Smooth muscle cell (in vitro differentiated cells): ENCODE data around the gene MYOD1. TPM values are rescaled to one million over a fixed set of nuclear protein-coding genes. Genes with fewer than 3 reads are reported as not detected.

Experiments used
- DNase-seq: peaks from one replicate; lab custom pipeline; 2025; ENCODE audit not compliant: unreplicated experiment; lab: John Stamatoyannopoulos, UW
- H2AFZ ChIP-seq: fragments of 200-600 bp; sonication (generic); 2 replicates; pipeline ENCODE4 v1.6.0; 2016; ENCODE audit warnings: antibody characterized with exemption, low read depth, mild to moderate bottlenecking
- H3F3A ChIP-seq: fragments of 200-600 bp; sonication (generic); 2 replicates; pipeline ENCODE4 v1.6.0; 2017; ENCODE audit warnings: antibody characterized with exemption, low read depth
- H3K27ac ChIP-seq: fragments of 200-600 bp; sonication (generic); 2 replicates; pipeline ENCODE4 v1.5.1; 2016; ENCODE audit warnings: low read depth, mild to moderate bottlenecking
- H3K27me3 ChIP-seq: fragments of 200-600 bp; sonication (generic); 2 replicates; pipeline ENCODE4 v1.6.1; 2016; ENCODE audit warnings: low read depth, mild to moderate bottlenecking
- H3K36me3 ChIP-seq: fragments of 200-600 bp; sonication (generic); 2 replicates; pipeline ENCODE4 v1.5.1; 2016; ENCODE audit warnings: low read depth
- H3K4me1 ChIP-seq: fragments of 200-600 bp; sonication (generic); 2 replicates; pipeline ENCODE4 v1.5.1; 2016; ENCODE audit warnings: low read depth
- H3K4me2 ChIP-seq: fragments of 200-600 bp; sonication (generic); 2 replicates; pipeline ENCODE4 v1.6.0; 2016; ENCODE audit warnings: mild to moderate bottlenecking
- H3K4me3 ChIP-seq: fragments of 200-600 bp; sonication (generic); 2 replicates; pipeline ENCODE4 v1.5.1; 2016; ENCODE audit warnings: mild to moderate bottlenecking
- H3K79me2 ChIP-seq: fragments of 200-600 bp; sonication (generic); 2 replicates; pipeline ENCODE4 v1.6.0; 2016; ENCODE audit warnings: low read depth, mild to moderate bottlenecking
- H3K9ac ChIP-seq: fragments of 200-600 bp; sonication (generic); 2 replicates; pipeline ENCODE4 v1.6.0; 2016; ENCODE audit warnings: low read depth
- H3K9me3 ChIP-seq: fragments of 200-600 bp; sonication (generic); replicated peaks from 2 replicates; pipeline ENCODE4 v1.5.1; 2016; ENCODE audit warnings: low read depth
- H4K20me1 ChIP-seq: fragments of 200-600 bp; sonication (generic); 2 replicates; pipeline ENCODE4 v1.6.0; 2016; ENCODE audit warnings: low read depth
- CTCF ChIP-seq: fragments of 200-600 bp; sonication (generic); IDR thresholded peaks from 2 replicates; pipeline ENCODE4 v1.5.1; 2017; ENCODE audit warnings: borderline replicate concordance, mild to moderate bottlenecking, antibody characterized with exemption; ENCODE audit not compliant: insufficient read depth, poor library complexity, severe bottlenecking
- WGBS: methylation state at CpG from one replicate; pipeline ENCODE4 v1.1.7; 2016; ENCODE audit warnings: low lambda C conversion rate; 5-methylcytosine and 5-hydroxymethylcytosine counted together
- polyA plus RNA-seq: library from polyadenylated mRNA; unstranded; fragments of >200 nt; fragmentation: Nextera tagmentation; extraction: Ambion mirVana; gene quantifications from 2 replicates; pipeline ENCODE4 v1.2.1, GENCODE V29; 2016
- total RNA-seq: library from RNA; depleted of rRNA; stranded (reverse); fragments of >200 nt; gene quantifications from 2 replicates; pipeline ENCODE4 v1.2.3, GENCODE V29; 2014

MYOD1 gene
- total and polyA plus RNA-seq, 2 experiments from 2014 or later: not detected

- Histone ChIP-seq H3K4me3 (no peak overlapping the region), H3K36me3 (no peaks in the 10 kb centered on the region), H3K27me3 (peaks cover 24% of the 10 kb centered on the region), H3K27ac (no peak overlapping the region), H3K4me1 (no peaks in the 10 kb centered on the region), H3K9me3 (no peaks in the 10 kb centered on the region), H3F3A (no peaks in the 10 kb centered on the region), H3K9ac (no peak overlapping the region), H4K20me1 (no peaks in the 10 kb centered on the region), H3K79me2 (no peaks in the 10 kb centered on the region), H3K4me2 (no peak overlapping the region), H2AFZ (no peak overlapping the region)
- DNase-seq: no peak
- TF ChIP-seq CTCF: no peak
- WGBS: 65% methylated on average over 8 of the region's 8 CpGs
Measured at GRCh38 chr11:17686231-17686980, 33.0 kb upstream of the MYOD1 start.

GRCh38 chr11:17687946-17688670 lies 31.3 kb upstream of the MYOD1 start:
- WGBS: 84% methylated on average over 18 of the region's 18 CpGs

GRCh38 chr11:17691550-17691949 lies 27.8 kb upstream of the MYOD1 start:
- no peak overlapping the region for H3K4me3 ChIP-seq
- no peak overlapping the region for H3K4me2 ChIP-seq
- H3K36me3 ChIP-seq: no peaks in the 10 kb centered on the region
- H3K79me2 ChIP-seq: no peaks in the 10 kb centered on the region
- H4K20me1 ChIP-seq: no peaks in the 10 kb centered on the region
- peaks cover 74% of the 10 kb centered on the region for H3K27me3 ChIP-seq
- no peak overlapping the region for H3K9ac ChIP-seq
- no peak for TF ChIP-seq CTCF
- H3F3A ChIP-seq: no peaks in the 10 kb centered on the region
- no peak overlapping the region for H2AFZ ChIP-seq
- no peaks in the 10 kb centered on the region for H3K4me1 ChIP-seq
- no peaks in the 10 kb centered on the region for H3K9me3 ChIP-seq
- no peak for DNase-seq
- WGBS: 56% methylated on average over 2 of the region's 2 CpGs
- H3K27ac ChIP-seq: no peak overlapping the region

More at GRCh38 chr11:17687946-17688670, 31.3 kb upstream of the MYOD1 start:
- Histone ChIP-seq H4K20me1 (no peaks in the 10 kb centered on the region), H3K27me3 (peaks cover 39% of the 10 kb centered on the region), H3F3A (no peaks in the 10 kb centered on the region), H3K36me3 (no peaks in the 10 kb centered on the region), H3K27ac (no peak overlapping the region), H2AFZ (no peak overlapping the region), H3K4me3 (no peak overlapping the region), H3K9ac (no peak overlapping the region), H3K4me1 (no peaks in the 10 kb centered on the region), H3K79me2 (no peaks in the 10 kb centered on the region), H3K4me2 (no peak overlapping the region), H3K9me3 (no peaks in the 10 kb centered on the region)
- no peak for TF ChIP-seq CTCF
- no peak for DNase-seq
